Spleen (tissue), 7 donors: ENCODE data around the gene CDC7.

ENCODE experiments used
- CTCF ChIP-seq, 11 experiments: fragments of 200-600 bp in 7 of 11; fragments of 450-650 bp in 4 of 11; sonication (generic) in 4 of 11; IDR thresholded peaks in 8 of 11; conservative IDR thresholded peaks in 3 of 11; 1 replicate in 7 of 11; 2 replicates in 4 of 11; pipeline versions ENCODE4 v1.4.0 to v1.8.0; 2016 to 2021; ENCODE audit warnings: antibody characterized with exemption in 11 of 11, inconsistent platforms in 4 of 11, mild to moderate bottlenecking in 1 of 11
- POLR2A ChIP-seq, 3 donors: fragments of 450-650 bp; IDR thresholded peaks; one replicate each; pipeline ENCODE4 v1.5.1; 2017; ENCODE audit warnings: antibody characterized with exemption in 3 of 3, mild to moderate bottlenecking in 1 of 3
- POLR2AphosphoS5 ChIP-seq, 3 donors: sonication (generic); formaldehyde crosslinking; IDR thresholded peaks; one replicate each; pipeline ENCODE4 v1.5.1; 2017; ENCODE audit warnings: antibody characterized with exemption in 3 of 3
- donor health status: DM: no; HTN: no; CAD: no; lungs with moderate emphysema.
- donor health status: DM: no; HTN: no; CAD: no.
- donor health status: DM: no; HTN: no; CAD: no.

DNA sequence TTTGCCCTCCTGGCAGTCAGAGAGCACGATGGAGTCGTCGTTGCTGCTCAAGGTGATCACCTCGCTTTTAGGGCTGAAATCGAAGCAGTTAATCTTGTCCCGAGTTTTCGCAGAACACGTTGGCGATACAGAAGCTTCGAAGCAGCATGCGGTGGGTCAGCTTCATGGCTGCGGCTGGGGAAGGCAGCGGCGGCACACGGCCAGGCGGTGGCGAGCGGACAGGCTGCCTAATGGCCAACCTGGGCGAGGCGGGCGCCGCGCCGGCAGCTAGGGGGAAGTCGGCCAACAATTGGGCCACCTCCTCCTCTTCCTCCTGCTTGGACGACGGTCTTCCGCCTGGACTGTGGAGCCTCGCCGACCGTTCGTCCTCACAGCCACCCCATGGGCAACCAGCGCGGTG, 34.8 kb downstream of the CDC7 start:
- TF ChIP-seq POLR2A (IDR thresholded peaks at IDR 0.05) (no peak), CTCF (IDR thresholded peaks at IDR 0.05 in 8 of 11, conservative IDR thresholded peaks at IDR 0.05 in 3 of 11) (no peak), POLR2AphosphoS5 (IDR thresholded peaks at IDR 0.05) (no peak)
